Tibial nerve (tissue), 4 donors: ENCODE data around the gene ITGA8.

ENCODE experiments used
- EP300 ChIP-seq, 2 donors: sonication (generic); formaldehyde crosslinking; IDR thresholded peaks; one replicate each; pipeline ENCODE4 v1.6.1; 2017; ENCODE audit warnings: antibody characterized with exemption in 2 of 2, mild to moderate bottlenecking in 1 of 2
- POLR2A ChIP-seq, 2 donors: fragments of 450-650 bp; IDR thresholded peaks; one replicate each; pipeline ENCODE4 v1.6.1; 2017; ENCODE audit warnings: antibody characterized with exemption in 2 of 2, mild to moderate bottlenecking in 2 of 2, moderate library complexity in 2 of 2
- TF ChIP-seq, protein P1 (sequence below), 5 experiments: fragments of 200-600 bp in 3 of 5; fragments of 450-650 bp in 2 of 5; sonication (generic) in 3 of 5; IDR thresholded peaks; one replicate each; pipeline ENCODE4 v1.5.1; 2016 to 2019; ENCODE audit warnings: antibody characterized with exemption in 5 of 5, mild to moderate bottlenecking in 3 of 5, moderate library complexity in 2 of 5

DNA sequence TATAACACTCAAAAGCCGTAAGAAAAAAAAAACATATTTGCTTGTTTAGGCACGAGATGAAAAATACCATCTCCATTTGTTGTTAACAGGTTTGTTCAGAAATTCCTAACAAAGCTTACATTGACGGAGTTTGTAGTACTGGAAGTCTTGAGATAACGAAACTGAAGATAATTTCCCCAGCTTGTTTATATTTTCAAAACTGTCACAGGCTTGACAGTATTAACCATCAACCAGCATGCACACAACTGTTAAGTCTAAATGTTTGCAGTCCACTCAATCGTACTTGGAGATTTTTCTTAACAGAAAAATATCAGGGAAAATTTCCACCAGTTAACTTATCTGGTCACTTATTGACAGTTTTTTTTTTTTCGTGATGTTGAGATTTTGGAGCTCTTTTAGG is 68.5 kb downstream of the ITGA8 start:
- TF ChIP-seq, protein P1, sequence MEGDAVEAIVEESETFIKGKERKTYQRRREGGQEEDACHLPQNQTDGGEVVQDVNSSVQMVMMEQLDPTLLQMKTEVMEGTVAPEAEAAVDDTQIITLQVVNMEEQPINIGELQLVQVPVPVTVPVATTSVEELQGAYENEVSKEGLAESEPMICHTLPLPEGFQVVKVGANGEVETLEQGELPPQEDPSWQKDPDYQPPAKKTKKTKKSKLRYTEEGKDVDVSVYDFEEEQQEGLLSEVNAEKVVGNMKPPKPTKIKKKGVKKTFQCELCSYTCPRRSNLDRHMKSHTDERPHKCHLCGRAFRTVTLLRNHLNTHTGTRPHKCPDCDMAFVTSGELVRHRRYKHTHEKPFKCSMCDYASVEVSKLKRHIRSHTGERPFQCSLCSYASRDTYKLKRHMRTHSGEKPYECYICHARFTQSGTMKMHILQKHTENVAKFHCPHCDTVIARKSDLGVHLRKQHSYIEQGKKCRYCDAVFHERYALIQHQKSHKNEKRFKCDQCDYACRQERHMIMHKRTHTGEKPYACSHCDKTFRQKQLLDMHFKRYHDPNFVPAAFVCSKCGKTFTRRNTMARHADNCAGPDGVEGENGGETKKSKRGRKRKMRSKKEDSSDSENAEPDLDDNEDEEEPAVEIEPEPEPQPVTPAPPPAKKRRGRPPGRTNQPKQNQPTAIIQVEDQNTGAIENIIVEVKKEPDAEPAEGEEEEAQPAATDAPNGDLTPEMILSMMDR (IDR thresholded peaks at IDR 0.05), result no peak
- TF ChIP-seq POLR2A (IDR thresholded peaks at IDR 0.05) (no peak), EP300 (IDR thresholded peaks at IDR 0.05) (no peak)
